ENCODE measurements around the gene CACTIN.
"Not testable (repeated sequence)": the region's sequence is repeated elsewhere in the genome, so short reads cannot be mapped to it uniquely, and the experiment has no call there.

Gene CACTIN

GRCh38 chr19:3586707-3587346 lies 39.8 kb downstream of the CACTIN start:
- no peak for DNase-seq (ENCODE audit: low read depth)

GRCh38 chr19:3586127-3586626 lies 40.4 kb downstream of the CACTIN start:
- DNase-seq (ENCODE audit: low read depth) = peak; percentile 27

- DNase-seq (ENCODE audit: low read depth) = no peak
Measured at GRCh38 chr19:3585301-3586126, 41.1 kb downstream of the CACTIN start, which contains the start of gene GIPC3. TSS of gene GIPC3 (plus strand) at chr19:3585478. CDS start at chr19:3585598, 120 bp downstream.

DNA sequence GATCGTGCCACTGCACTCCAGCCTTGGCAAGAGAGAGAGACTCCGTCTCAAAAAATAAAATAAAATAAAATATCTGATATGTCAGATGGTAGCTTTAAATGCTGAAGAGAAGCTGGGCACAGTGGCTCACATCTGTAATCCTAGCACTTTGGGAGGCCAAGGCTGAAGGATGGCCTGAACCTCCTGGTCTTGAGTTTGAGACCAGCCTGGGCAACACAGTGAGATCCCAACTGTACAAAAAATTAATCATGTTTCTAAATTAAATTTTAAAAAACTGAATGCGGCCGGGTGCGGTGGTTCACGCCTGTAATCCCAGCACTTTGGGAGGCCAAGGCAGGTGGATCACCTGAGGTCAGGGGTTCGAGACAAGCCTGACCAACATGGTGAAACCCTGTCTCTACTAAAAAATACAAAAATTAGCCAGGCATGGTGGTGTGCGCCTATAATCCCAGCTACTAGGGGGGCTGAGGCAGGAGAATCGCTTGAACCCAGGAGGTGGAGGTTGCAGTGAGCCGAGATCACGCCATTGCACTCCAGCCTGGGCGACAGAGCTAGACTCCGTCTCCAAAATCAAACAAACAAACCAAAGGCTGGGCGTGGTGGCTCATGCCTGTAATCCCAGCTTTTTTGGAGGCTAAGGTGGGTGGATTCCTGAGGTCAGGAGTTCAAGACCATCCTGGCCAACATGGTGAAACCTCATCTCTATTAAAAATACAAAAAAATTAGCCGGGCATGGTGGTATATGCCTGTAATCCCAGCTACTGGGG lies 42.4 kb downstream of the CACTIN start:
- DNase-seq (ENCODE audit: low read depth) = not testable (repeated sequence)

- DNase-seq (ENCODE audit: low read depth) = not testable (repeated sequence)
Measured at GRCh38 chr19:3581792-3582191, 44.8 kb downstream of the CACTIN start.

- no peak for DNase-seq (ENCODE audit: low read depth)
Measured at GRCh38 chr19:3580156-3580934, 46.2 kb downstream of the CACTIN start.

DNA sequence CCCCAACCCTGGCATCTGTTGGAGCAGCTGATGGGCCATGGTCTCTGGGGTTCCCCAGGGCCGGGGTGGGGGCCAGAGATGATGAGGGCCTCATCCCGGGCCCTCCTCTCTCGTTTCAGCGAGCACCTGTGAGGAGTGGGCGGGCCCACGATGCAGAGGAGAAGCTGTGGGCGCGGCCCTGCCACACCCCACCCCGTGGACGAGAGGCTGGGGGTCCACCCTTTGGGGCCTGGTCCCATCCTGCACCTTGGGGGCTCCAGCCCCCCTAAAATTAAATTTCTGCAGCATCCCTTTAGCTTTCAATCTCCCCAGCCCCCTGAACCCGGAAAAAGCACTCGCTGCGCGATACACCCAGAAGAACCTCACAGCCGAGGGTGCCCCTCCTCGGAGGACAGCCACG lies 48.2 kb downstream of the CACTIN start:
- no peak for DNase-seq (ENCODE audit: low read depth)

DNA sequence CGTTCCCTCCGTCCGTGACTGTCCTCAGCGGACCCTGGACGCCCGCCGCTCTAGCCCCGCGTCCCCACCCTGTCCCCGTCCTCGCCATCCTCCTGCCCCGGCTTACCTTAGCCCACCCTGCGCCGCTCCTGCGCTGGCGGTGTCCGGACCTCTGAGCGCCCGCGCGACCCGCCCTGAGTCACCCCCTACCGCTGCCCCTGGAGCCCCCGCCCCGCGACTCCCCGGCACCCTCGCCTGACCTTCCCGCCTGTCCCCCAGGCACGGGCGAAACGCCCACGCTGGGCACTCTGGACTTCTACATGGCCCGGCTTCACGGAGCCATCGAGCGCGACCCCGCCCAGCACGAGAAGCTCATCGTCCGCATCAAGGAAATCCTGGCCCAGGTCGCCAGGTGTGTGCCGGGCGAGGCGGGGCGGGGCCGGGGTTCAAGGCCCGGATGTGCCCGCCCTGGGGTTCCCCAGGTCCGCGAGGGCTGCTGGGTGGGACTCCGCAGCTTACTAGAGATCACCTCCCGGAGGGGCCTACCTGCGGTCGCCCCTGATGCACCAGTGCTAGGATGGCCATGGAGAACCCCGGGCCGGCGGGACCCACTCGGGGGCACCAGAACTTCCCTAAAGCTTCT lies 48.8 kb downstream of the CACTIN start:
- DNase-seq (ENCODE audit: low read depth) = no peak

DNA sequence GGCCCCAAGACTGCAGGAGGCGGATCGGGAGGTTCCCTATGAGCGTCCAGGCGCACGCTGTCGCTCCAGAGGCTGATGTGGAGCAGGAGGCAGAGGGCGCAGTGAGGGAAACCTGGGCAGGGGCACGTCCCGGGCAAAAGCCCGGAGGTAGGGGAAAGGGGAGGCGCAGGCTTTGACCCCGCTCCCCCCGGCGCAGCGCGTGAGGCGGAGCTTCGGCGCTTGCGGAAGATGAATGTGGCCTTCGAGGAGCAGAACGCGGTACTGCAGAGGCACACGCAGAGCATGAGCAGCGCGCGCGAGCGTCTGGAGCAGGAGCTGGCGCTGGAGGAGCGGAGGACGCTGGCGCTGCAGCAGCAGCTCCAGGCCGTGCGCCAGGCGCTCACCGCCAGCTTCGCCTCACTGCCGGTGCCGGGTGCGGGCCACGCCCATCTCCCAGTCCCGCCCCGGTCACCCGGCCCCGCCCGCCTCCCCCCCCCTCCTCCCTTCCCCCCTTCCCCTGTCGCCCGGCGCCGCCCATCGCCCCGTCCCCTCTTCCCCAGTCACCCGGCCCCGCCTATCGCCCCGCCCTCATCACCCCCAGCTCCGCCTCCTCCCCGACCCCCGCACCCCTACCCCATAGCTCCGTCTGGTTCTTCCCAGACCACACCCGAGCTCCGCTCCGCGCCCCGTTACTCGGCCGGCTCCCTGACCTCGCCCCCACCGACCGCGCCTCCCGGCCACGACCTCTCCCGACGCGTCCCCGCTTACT lies 49.7 kb downstream of the CACTIN start:
- no peak for DNase-seq (ENCODE audit: low read depth)

DNA sequence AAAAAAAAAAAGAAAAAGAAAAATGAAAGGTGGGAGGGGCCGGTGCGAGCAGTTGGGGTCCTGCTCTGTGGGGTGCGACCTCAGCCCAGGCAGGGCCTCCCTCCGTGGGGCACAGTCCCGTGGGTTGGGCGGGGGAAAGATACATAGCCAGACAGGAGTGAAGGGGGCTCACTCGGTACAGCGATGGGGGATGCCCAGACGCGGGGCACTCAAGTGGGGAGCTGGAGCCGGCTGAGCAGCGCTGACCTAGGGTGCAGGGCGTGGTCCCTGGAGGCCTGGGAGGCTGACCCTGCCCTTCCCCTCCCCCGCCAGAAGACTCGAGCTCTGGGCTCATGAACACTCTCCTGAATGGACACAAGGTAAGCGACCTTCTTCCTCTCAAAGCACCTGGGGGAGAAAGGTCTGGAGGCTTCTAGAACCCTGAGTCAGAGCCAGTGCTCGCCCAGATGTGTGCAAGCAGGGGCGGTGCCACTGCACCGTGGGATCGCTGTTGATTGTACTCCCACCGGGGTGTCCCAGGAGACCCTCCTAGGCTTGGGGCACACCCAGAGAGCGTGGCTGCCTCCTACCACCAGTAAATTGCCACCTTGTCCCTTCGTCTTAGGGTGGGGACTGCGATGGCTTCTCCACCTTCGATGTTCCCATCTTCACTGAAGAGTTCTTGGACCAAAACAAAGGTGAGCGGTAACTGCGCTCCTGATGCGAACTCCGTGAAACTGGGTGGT lies 50.5 kb downstream of the CACTIN start:
- DNase-seq (ENCODE audit: low read depth) = no peak

GRCh38 chr19:3575260-3575741 lies 51.3 kb downstream of the CACTIN start:
- no peak for DNase-seq (ENCODE audit: low read depth)

- DNase-seq (ENCODE audit: low read depth) = peak; percentile 94
Measured at GRCh38 chr19:3573858-3574637, 52.5 kb downstream of the CACTIN start.

GRCh38 chr19:3573162-3573857 lies 53.3 kb downstream of the CACTIN start:
- DNase-seq (ENCODE audit: low read depth) = no peak

GRCh38 chr19:3572855-3573161 lies 53.8 kb downstream of the CACTIN start, which contains the start of gene HMG20B:
TSS of gene HMG20B (plus strand) at chr19:3572944. CDS start at chr19:3573310, 366 bp downstream.
- DNase-seq (ENCODE audit: low read depth) = no peak

- peak; percentile 99 for DNase-seq (ENCODE audit: low read depth)
Measured at GRCh38 chr19:3572132-3572854, 54.3 kb downstream of the CACTIN start.

GRCh38 chr19:3570606-3571011 lies 56.0 kb downstream of the CACTIN start:
- DNase-seq (ENCODE audit: low read depth) = no peak

DNA sequence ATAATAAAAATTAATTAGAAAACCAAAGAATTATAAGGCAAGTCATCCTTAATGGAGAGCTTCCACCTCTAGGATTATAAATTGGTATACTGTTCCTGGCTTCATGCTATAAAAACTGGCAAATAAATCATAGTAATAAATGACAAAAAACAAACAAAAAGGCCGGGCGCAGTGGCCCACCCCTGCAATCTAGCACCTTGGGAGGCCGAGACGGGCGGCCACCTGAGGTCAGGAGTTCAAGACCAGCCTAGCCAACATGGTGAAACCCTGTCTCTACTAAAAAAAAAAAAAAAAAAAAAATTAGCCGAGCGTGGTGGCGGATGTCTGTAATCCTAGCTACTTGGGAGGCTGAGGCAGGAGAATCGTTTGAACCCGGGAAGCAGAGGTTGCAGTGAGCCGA lies 56.5 kb downstream of the CACTIN start:
- DNase-seq (ENCODE audit: low read depth) = not testable (repeated sequence)

DNA sequence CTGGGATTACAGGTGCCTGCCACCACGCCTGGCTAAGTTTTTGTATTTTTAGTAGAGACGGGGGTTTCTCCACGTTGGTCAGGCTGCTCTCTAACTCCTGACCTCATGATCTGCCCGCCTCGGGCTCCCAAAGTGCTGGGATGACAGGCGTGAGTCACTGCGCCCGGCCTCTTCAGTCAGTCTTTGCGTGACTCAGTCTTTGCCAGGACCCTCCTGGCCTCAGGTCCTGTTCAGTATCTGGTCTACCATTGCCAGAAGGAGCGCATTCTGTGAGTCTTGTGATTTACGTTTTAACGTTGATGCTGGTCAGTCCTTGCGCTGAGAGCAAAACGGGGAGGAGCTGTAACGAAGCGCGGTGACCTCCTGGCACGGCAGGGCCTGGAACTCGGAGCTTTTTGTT lies 61.5 kb downstream of the CACTIN start:
- no peak for DNase-seq (ENCODE audit: low read depth)
